Activated CD4-positive, alpha-beta T cell treated with anti-CD3 and anti-CD28 coated beads for 4 hours (primary cell): Measurements from ENCODE around the gene ZNF675.
"Not testable (repeated sequence)": the region's sequence is repeated elsewhere in the genome, so short reads cannot be mapped to it uniquely, and the experiment has no call there.

ENCODE experiments used
- DNase-seq, 2 donors: peaks; one replicate each; pipeline ENCODE4 v3.0.0-alpha.2; 2020

The ZNF675 gene

DNA sequence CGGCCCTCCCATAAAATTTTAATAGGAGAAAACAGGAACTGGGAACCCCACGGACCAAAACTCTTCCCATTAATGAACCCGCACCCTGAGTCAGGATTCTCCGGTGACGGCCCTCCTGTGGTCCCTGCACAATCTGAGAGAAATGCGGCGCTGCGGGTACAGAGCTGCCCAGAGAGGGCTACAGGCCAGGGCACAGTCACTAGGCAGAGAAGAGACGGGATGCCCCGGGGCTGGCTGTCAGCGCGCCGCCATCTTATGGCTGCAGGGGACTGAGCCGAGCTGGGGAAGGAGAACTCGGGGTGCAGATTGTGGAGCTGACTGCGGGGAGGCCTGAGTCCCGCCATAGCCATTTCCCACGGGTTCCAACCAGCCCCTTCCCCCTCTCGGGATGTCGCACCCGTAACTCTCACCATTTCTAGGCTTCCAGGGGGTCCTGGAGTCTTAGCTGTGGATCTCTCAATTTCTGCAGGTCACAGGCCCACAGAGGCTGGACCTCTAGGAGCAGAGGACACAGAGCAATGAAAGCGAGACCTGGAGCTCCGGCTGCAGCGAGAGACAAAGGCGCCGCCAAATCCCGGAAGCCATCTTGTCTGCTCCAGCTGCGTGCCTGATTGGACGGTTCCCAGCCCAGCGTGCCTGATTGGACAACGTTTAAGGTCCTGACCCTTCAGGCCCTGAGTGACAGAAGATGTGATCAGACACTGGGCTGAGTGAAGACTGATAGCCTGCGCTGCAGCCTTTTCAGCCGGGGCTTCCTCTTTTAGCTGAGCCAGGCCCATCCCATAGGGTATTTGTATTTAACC, at the start of gene ZNF675:
TSS of gene ZNF675 (minus strand) at position 592 of the 803 bp plus-strand sequence. CDS start at position 413, 179 bp downstream.
- peak; percentile 82 to 83 for DNase-seq

DNA sequence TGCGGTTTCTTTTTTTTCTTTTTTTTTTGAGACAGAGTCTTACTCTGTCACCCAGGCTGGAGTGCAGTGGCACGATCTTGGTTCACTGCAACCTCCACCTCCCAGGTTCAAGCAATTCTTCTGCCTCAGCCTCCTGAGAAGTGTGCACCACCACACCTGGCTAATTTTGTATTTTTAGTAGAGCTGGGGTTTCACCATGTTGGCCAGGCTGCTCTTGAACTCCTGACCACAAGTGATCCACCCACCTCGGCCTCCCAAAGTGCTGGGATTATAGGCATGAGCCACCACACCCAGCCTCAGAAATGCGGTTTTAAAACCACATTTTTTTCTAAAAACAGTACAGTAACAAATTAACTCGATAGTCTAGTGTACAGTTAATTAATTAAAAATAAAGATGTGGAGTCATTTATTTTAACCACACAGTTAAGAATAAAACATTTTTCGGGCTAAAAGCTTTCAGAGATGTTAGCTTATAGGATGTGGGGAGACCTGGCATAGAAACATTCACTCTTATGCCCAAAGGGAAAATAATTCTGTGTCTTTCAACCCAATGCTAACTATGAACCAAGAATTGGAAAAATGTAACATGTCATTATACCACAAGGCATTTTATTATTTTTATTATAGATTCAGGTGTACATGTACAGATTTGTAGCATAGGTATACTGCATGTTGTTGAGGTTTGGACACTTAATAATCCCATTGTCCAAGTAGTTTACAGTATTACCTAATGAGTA, 43.9 kb upstream of the ZNF675 start:
- DNase-seq = not testable (repeated sequence)

DNA sequence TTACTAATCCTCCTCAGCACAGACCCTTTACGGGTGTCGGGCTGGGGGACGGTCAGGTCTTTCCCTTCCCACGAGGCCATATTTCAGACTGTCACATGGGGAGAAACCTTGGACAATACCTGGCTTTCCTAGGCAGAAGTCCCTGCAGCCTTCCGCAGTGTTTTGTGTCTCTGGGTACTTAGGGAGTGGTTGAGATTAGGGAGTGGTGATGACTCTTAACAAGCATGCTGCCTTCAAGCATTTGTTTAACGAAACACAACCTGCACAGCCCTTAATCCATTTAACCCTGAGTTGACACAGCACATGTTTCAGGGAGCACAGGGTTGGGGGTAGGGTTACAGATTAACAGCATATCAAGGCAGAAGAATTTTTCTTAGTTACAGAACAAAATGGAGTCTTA, 37.1 kb upstream of the ZNF675 start:
- DNase-seq = not testable (repeated sequence)

- no peak for DNase-seq
Measured at GRCh38 chr19:23718802-23719201, 31.8 kb upstream of the ZNF675 start.

DNA sequence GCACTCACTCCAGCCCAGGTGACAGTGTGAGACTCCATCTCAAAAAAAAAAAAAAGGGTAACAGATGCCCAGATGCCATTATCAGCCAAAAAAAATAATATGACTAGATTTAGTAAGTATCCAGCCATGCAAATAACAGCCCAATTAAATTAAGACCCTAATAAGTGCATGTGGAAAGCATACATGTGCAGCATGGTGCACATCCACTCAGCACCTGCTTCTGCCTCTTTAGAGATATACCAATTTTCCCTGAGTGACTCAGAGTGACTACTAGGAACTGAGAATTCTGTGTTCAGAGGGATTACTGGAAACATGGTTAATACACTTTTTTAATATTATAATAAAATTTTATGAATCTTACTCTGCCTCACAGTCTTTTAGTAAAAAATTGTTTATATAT, 29.8 kb upstream of the ZNF675 start:
- no peak for DNase-seq

- no peak for DNase-seq
Measured at GRCh38 chr19:23709347-23709746, 22.3 kb upstream of the ZNF675 start.

DNA sequence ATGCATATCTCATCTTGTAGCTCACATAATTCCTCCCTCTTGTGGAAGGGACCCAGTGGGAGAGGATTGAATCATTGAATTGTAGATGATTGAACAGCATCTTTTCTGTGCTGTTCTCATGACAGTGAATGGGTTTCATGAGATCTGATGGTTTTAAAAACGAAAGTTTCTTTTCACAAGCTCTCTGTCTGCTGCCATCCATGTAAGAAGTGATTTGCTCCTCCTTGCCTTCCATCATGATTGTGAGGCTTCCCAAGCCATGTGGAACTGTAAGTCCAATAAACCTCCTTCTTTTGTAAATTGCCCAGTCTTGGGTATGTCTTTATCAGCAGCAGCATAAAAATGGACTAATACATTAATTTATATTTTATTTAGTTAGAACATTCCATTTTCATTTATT, 19.6 kb upstream of the ZNF675 start:
- DNase-seq = no peak

- DNase-seq = no peak
Measured at GRCh38 chr19:23699521-23699860, 12.5 kb upstream of the ZNF675 start.

DNA sequence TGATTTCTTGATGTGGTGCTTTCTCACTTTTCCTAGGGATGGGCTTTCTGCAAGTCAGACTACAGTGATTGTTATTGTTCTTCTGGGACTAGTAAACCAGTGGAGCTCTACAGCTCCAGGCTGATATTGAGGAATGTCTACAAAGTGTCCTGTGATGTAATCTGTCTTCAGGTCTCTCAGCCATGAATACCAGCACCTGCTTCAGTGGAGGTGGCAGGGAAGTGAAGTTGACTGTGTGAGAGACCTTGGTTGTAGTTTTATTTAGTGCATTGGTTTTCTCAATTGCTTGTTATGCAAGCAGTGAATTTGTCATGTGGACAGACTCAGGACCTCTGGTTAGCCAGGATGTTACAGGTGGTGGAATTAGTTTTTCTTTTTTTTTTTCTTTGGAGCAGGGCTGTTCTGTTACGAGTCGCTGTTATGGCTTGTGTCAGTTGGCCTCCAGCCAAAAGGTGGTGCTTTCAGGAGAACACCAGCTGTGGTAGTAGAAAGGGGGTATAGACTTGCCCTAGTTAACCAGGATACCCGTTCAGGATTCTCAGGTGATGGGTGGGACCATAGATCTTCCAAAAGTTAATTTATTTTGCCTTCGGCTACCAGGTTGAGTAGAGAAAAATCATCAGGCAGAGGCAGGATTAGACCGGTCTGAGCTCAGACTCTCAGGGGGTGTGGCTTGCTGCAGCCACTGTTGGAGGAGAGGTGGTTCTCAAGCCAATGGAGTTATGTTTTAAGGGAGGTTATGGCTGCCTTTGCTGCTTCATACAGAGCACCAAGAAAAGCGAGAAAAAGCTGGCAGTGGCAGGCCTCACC, 11.9 kb upstream of the ZNF675 start:
- no peak for DNase-seq

- DNase-seq = not testable (repeated sequence)
Measured at GRCh38 chr19:23692937-23693336, 5.9 kb upstream of the ZNF675 start.

DNA sequence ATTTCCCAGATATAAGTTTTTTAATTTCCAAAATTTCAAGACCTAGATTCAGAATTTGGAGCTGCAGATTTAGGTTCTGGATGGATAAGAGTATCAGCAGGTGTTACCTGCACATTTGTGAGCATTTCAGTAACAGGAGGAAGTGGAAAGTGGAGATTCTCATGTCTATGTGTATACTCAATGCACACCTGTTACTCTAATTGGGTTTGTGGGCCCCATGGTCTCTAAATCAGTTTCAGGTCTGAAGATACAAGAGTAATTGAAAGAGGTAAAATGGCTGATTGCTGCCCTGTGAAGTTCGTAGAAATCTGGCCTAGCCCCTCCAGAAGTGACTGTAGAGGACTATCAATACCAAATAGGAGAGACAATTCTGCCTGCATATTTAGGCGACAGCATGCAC, 13.9 kb downstream of the ZNF675 start:
- no peak for DNase-seq

- not testable (repeated sequence) for DNase-seq
Measured at GRCh38 chr19:23668606-23669005, 18.4 kb downstream of the ZNF675 start.

- no peak for DNase-seq
Measured at GRCh38 chr19:23665651-23666410, 21.2 kb downstream of the ZNF675 start.

DNA sequence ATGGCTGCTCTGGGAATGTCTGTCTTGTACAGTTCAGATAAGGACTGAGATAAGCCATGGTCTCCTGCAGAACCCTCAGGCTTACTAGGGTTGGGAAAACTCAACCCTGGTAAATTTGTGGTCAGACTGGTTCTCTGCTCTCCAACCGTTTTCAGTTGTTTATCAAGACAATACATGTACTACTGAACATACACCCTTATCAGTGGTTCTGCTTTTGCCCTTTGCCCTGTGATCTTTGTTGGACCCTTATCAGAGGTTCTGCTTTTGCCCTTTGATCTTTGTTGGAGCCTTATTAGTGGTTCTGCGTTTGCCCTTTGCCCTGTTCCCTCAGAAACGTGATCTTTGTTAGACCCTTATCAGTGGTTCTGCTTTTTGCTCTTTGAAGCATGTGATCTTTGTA, 37.2 kb downstream of the ZNF675 start:
- not testable (repeated sequence) for DNase-seq
